Endothelial cell of umbilical vein (primary cell): ENCODE data around the gene MYH3. TPM values are rescaled to one million over a fixed set of nuclear protein-coding genes. Genes with fewer than 3 reads are reported as not detected.

Experiments
- BruUV-seq: library from RNA; stranded (reverse); fragments of 400-500 nt; replicated peaks from 2 replicates; lab custom pipeline; 2021; lab: Mats Ljungman, UMichigan
- CTCF ChIA-PET: fragments of 300-600, 350-600 bp; sonication (Branson Sonifier 250); formaldehyde crosslinking; loops from one replicate; lab custom pipeline; 2021; ENCODE audit warnings: antibody characterized with exemption, inconsistent platforms; lab: Charles Lee
- POLR2A ChIA-PET: fragments of 300-600, 350-600 bp; sonication (Branson Sonifier 250); formaldehyde crosslinking; loops from one replicate; lab custom pipeline; 2021; ENCODE audit warnings: antibody characterized with exemption, inconsistent platforms; lab: Charles Lee
- DNase-seq: peaks from one replicate; pipeline ENCODE4 v3.0.0-alpha.2; 2011; ENCODE audit warnings: low read depth, low spot score
- FAIRE-seq: peaks from 2 replicates; lab custom pipeline; 2011; peaks lifted over from hg19 to GRCh38; lab: Jason Lieb, UNC
- H2AFZ ChIP-seq: 2 replicates; pipeline ENCODE4 v1.6.0; 2012; ENCODE audit warnings: low read depth, low read length, control low read depth, inconsistent platforms
- H3K27ac ChIP-seq: 2 replicates; pipeline ENCODE4 v1.5.1; 2011; ENCODE audit warnings: low read depth, mild to moderate bottlenecking, control low read depth, low read length, moderate library complexity; ENCODE audit not compliant: insufficient read depth
- H3K27me3 ChIP-seq, 2 experiments: 2 replicates each; pipeline versions ENCODE4 v1.6.0 to v1.6.1; 2011; ENCODE audit warnings: low read length in 2 of 2, mixed read lengths in 1 of 2; ENCODE audit not compliant: control insufficient read depth in 2 of 2, insufficient read depth in 2 of 2
- H3K36me3 ChIP-seq, 2 experiments: 2 replicates in 1 of 2; 3 replicates in 1 of 2; pipeline ENCODE4 v1.5.1; 2011; ENCODE audit warnings: low read length in 2 of 2, mild to moderate bottlenecking in 1 of 2, moderate library complexity in 1 of 2; ENCODE audit not compliant: control insufficient read depth in 2 of 2, insufficient read depth in 2 of 2; ENCODE audit errors: extremely low read depth in 1 of 2
- H3K4me1 ChIP-seq: 3 replicates; pipeline ENCODE4 v1.5.1; 2011; ENCODE audit warnings: mild to moderate bottlenecking, low read length; ENCODE audit not compliant: control insufficient read depth, insufficient read depth; ENCODE audit errors: extremely low read depth
- H3K4me2 ChIP-seq: 2 replicates; pipeline ENCODE4 v1.6.1; 2011; ENCODE audit warnings: low read length, control low read depth, mixed read lengths; ENCODE audit not compliant: insufficient read depth
- H3K4me3 ChIP-seq, 3 experiments: fragments of 200-600 bp in 1 of 3; sonication (generic), shearing (Covaris generic) in 1 of 3; replicated peaks in 1 of 3; 2 replicates each; pipeline ENCODE4 v1.5.1; 2011 to 2016; ENCODE audit warnings: control low read depth in 3 of 3, low read length in 3 of 3, mild to moderate bottlenecking in 2 of 3, inconsistent platforms in 1 of 3, low read depth in 1 of 3, moderate library complexity in 1 of 3; ENCODE audit not compliant: insufficient read depth in 1 of 3
- H3K79me2 ChIP-seq: 2 replicates; pipeline ENCODE4 v1.6.0; 2012; ENCODE audit warnings: low read length, inconsistent platforms; ENCODE audit not compliant: control insufficient read depth, insufficient read depth
- H3K9ac ChIP-seq: replicated peaks from 2 replicates; pipeline ENCODE3; 2011; ENCODE audit warnings: low read length, control low read depth; ENCODE audit not compliant: insufficient read depth; ENCODE audit errors: extremely low read depth
- H3K9me1 ChIP-seq: replicated peaks from 3 replicates; pipeline ENCODE4 v1.6.0; 2011; ENCODE audit warnings: mild to moderate bottlenecking, low read length; ENCODE audit not compliant: control insufficient read depth, insufficient read depth; ENCODE audit errors: extremely low read depth
- H3K9me3 ChIP-seq: replicated peaks from 2 replicates; pipeline ENCODE4 v1.5.1; 2012; ENCODE audit warnings: low read length, inconsistent platforms; ENCODE audit not compliant: control insufficient read depth, insufficient read depth
- H4K20me1 ChIP-seq: replicated peaks from 2 replicates; pipeline ENCODE3; 2011; ENCODE audit warnings: mild to moderate bottlenecking, low read length; ENCODE audit not compliant: control insufficient read depth, insufficient read depth; ENCODE audit errors: extremely low read depth
- CTCF ChIP-seq, 2 donors: IDR thresholded peaks; 1 replicate in 1 of 2; 2 replicates in 1 of 2; pipeline ENCODE4 v1.5.1; 2011; ENCODE audit warnings: low read length in 2 of 2, mild to moderate bottlenecking in 2 of 2, moderate library complexity in 2 of 2, control low read depth in 1 of 2, inconsistent platforms in 1 of 2, low read depth in 1 of 2; ENCODE audit not compliant: insufficient read depth in 1 of 2; ENCODE audit errors: extremely low read depth in 1 of 2
- EZH2 ChIP-seq: IDR thresholded peaks from 2 replicates; pipeline ENCODE4 v1.6.1; 2012; ENCODE audit warnings: borderline replicate concordance, low read depth, mild to moderate bottlenecking, moderate library complexity, low read length, inconsistent platforms; ENCODE audit not compliant: severe bottlenecking
- FOS ChIP-seq: IDR thresholded peaks from 2 replicates; pipeline ENCODE4 v1.6.1; 2011; ENCODE audit warnings: mild to moderate bottlenecking, low read length, moderate library complexity, borderline replicate concordance; ENCODE audit not compliant: insufficient read depth
- GATA2 ChIP-seq: IDR thresholded peaks from 2 replicates; pipeline ENCODE4 v1.7.0; 2011; ENCODE audit warnings: low read depth, mild to moderate bottlenecking, moderate library complexity, mixed read lengths, low read length; ENCODE audit not compliant: insufficient read length, insufficient read depth
- JUN ChIP-seq: IDR thresholded peaks from 2 replicates; pipeline ENCODE4 v1.6.1; 2011; ENCODE audit warnings: borderline replicate concordance, low read depth; ENCODE audit not compliant: insufficient read length, insufficient read depth
- MYC ChIP-seq: IDR thresholded peaks from one replicate; pipeline ENCODE4 v1.6.1; 2011; ENCODE audit warnings: mild to moderate bottlenecking, low read depth, low read length
- POLR2A ChIP-seq: IDR thresholded peaks from 2 replicates; pipeline ENCODE4 v1.6.1; 2012; ENCODE audit warnings: low read depth, mild to moderate bottlenecking, control low read depth, low read length
- POLR2AphosphoS5 ChIP-seq: IDR thresholded peaks from 2 replicates; pipeline ENCODE4 v1.6.1; 2012; ENCODE audit warnings: low read depth, mild to moderate bottlenecking, control low read depth, low read length, moderate library complexity; ENCODE audit not compliant: insufficient read depth
- dilution Hi-C: fragments of 300-500 bp; cut with MboI; formaldehyde crosslinking; loops from one replicate; pipeline ENCODE4 v1.15.0; 2019; ENCODE audit warnings: low sequenced_read_pairs; ENCODE audit not compliant: extremely low pct_ligation_motif_present
- intact Hi-C: fragments of 100-400 bp; cut with micrococcal nuclease; formaldehyde crosslinking; loops from one replicate; pipeline ENCODE4 v1.10.0; 2022
- polyA plus RNA-seq, 4 experiments: library from polyadenylated mRNA; depleted of rRNA in 3 of 4; stranded (reverse) in 3 of 4; unstranded in 1 of 4; fragments of >200 nt; gene quantifications; 2 replicates each; pipeline versions ENCODE4 v1.2.1 to v1.2.3, GENCODE V29; 2011 to 2012; ENCODE audit warnings: missing spikeins in 1 of 4
- total RNA-seq: library from RNA; stranded (reverse); gene quantifications from 2 replicates; pipeline ENCODE4 v1.2.3, GENCODE V29; 2021
- TF ChIP-seq, protein P1 (sequence below): IDR thresholded peaks from 2 replicates; pipeline ENCODE4 v1.6.1; 2011; ENCODE audit not compliant: insufficient read depth, insufficient read length

The MYH3 gene
- total and polyA plus RNA-seq, 2 donors (not counting 3 experiments of a cell fraction or from before 2014, with no cell fraction given) = 0.65 to 0.73 TPM

DNA sequence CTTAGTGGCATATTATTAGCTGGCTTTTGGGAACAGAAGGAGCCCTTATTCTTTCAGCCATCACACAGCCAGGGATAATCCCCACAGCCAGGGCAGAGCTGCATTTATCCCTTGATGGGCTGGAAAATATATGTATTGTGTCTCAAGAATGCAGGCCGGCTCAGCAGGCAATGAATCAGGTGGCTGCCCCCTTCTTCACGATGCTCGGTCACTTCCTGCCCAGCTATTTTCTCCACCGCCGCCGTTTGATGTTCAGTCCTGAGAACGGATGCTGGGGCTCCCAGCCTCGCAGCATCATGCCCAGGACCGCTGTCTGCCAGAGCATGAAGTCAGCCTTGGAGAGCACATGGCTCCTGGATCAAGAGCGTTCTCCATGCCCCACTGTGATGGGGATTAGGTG lies 4.3 kb upstream of the MYH3 start:
- no peaks in the 10 kb centered on the region for H3K9me3 ChIP-seq
- intact Hi-C loops = no loop called here
- no peak overlapping the region for H3K9ac ChIP-seq
- POLR2A ChIA-PET = no interaction called here
- no peak for TF ChIP-seq FOS
- TF ChIP-seq MYC = no peak
- no peak overlapping the region for H3K4me3 ChIP-seq
- no peaks in the 10 kb centered on the region for H4K20me1 ChIP-seq
- H3K79me2 ChIP-seq = no peaks in the 10 kb centered on the region
- H3K27me3 ChIP-seq = no peaks in the 10 kb centered on the region
- no peaks in the 10 kb centered on the region for H3K4me1 ChIP-seq
- no peak overlapping the region for H2AFZ ChIP-seq
- no peaks in the 10 kb centered on the region for H3K36me3 ChIP-seq
- no TSS peak for BruUV-seq
- FAIRE-seq (no peak), DNase-seq (no peak)
- peaks cover 2% of the 10 kb centered on the region for H3K9me1 ChIP-seq
- no peak overlapping the region for H3K4me2 ChIP-seq
- CTCF ChIA-PET = interaction anchor here (0.7 to 0.9 kb wide), 4 partner anchors 11 to 1278 kb away, joined by 3 read pairs; no protein-coding TSS in a partner anchor
- H3K27ac ChIP-seq = no peak overlapping the region
- dilution Hi-C loops = no loop called here

DNA sequence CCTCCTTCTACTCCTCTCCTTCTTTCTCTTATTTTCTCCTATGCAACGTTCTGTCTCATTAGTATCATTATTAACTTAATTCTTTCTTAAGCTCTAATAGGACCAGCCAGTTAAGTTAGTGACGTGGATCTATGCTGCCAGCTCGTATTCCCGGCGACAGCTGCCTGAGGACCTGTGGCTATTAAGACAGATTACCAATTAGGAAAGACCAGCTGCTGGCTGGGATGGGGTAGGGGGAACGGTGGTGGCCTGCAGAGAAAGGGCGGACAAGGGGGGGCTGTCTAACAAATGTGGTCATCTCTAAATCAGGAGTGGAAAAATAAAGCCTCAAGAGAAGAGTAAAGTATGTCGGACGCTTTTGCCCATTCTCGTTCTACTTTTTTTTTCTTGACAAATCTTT lies 770 bp upstream of the MYH3 start:
- no peak for DNase-seq
- Histone ChIP-seq H3K4me1 (no peaks in the 10 kb centered on the region), H3K4me2 (no peak overlapping the region), H2AFZ (no peak overlapping the region), H3K27me3 (no peaks in the 10 kb centered on the region), H3K36me3 (no peaks in the 10 kb centered on the region), H3K9me3 (no peaks in the 10 kb centered on the region), H4K20me1 (no peaks in the 10 kb centered on the region), H3K27ac (no peak overlapping the region), H3K9ac (no peak overlapping the region), H3K4me3 (no peak overlapping the region), H3K79me2 (no peaks in the 10 kb centered on the region), H3K9me1 (no peaks in the 10 kb centered on the region)
- dilution Hi-C loops = no loop called here
- FAIRE-seq = no peak
- CTCF ChIA-PET = interaction anchor here (0.6 to 1.4 kb wide), 2 partner anchors 11 to 1311 kb away, joined by 3 to 6 read pairs; no protein-coding TSS in a partner anchor
- POLR2A ChIA-PET = no interaction called here
- BruUV-seq = no TSS peak
- no peak for TF ChIP-seq FOS
- no peak for TF ChIP-seq POLR2AphosphoS5
- TF ChIP-seq, protein P1, sequence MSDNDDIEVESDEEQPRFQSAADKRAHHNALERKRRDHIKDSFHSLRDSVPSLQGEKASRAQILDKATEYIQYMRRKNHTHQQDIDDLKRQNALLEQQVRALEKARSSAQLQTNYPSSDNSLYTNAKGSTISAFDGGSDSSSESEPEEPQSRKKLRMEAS = no peak
- no peak for TF ChIP-seq JUN
- no peak for TF ChIP-seq POLR2A
- TF ChIP-seq EZH2 = no peak
- TF ChIP-seq CTCF (IDR thresholded peaks at IDR 0.05; ENCODE audit: extremely low read depth in 1 of 2, insufficient read depth in 1 of 2, low read depth in 1 of 2, low read length in 2 of 2) = no peak
- TF ChIP-seq GATA2 = no peak
- no peak for TF ChIP-seq MYC
- intact Hi-C loops = no loop called here
